WI38 (cell line): Measurements from ENCODE around the gene ZNF726.
"Not testable (repeated sequence)": the region's sequence is repeated elsewhere in the genome, so short reads cannot be mapped to it uniquely, and the experiment has no call there.

Experiments
- H3K4me3 ChIP-seq: 2 replicates; pipeline ENCODE4 v1.5.1; 2011; ENCODE audit warnings: low read depth, mild to moderate bottlenecking, control low read depth, low read length
- CTCF ChIP-seq: IDR thresholded peaks from 2 replicates; pipeline ENCODE4 v1.5.1; 2012; ENCODE audit warnings: low read depth, mild to moderate bottlenecking, control low read depth, low read length

The ZNF726 gene

GRCh38 chr19:23884363-23884762 lies 30.3 kb upstream of the ZNF726 start:
- no peak overlapping the region for H3K4me3 ChIP-seq
- TF ChIP-seq CTCF = no peak

- TF ChIP-seq CTCF = no peak
- no peak overlapping the region for H3K4me3 ChIP-seq
Observed at GRCh38 chr19:23887642-23888041, 27.0 kb upstream of the ZNF726 start.

GRCh38 chr19:23896096-23896495 lies 18.6 kb upstream of the ZNF726 start:
- H3K4me3 ChIP-seq = not testable (repeated sequence)

GRCh38 chr19:23896912-23897311 lies 17.8 kb upstream of the ZNF726 start:
- H3K4me3 ChIP-seq = no peak overlapping the region
- no peak for TF ChIP-seq CTCF

- H3K4me3 ChIP-seq = no peak overlapping the region
- TF ChIP-seq CTCF = no peak
Observed at GRCh38 chr19:23901360-23901759, 13.3 kb upstream of the ZNF726 start.

- no peak overlapping the region for H3K4me3 ChIP-seq
- no peak for TF ChIP-seq CTCF
Observed at GRCh38 chr19:23904406-23904805, 10.3 kb upstream of the ZNF726 start.

- no peak for TF ChIP-seq CTCF
- H3K4me3 ChIP-seq = no peak overlapping the region
Observed at GRCh38 chr19:23905771-23906170, 8.9 kb upstream of the ZNF726 start.

- no peak overlapping the region for H3K4me3 ChIP-seq
- no peak for TF ChIP-seq CTCF
Observed at GRCh38 chr19:23906835-23907234, 7.9 kb upstream of the ZNF726 start.
